IMR-90 (cell line): ENCODE data around the gene CCDC194. TPM values are rescaled to one million over a fixed set of nuclear protein-coding genes. Genes with fewer than 3 reads are reported as not detected.

Experiments
- ATAC-seq: fragments of 200-7000 bp; cut with Tn5 transposase; 2 replicates; pipeline ENCODE4 v1.9.1; 2020; ENCODE audit warnings: low read depth, mild to moderate bottlenecking, moderate library complexity
- BruUV-seq: library from RNA; stranded (reverse); fragments of 400-500 nt; replicated peaks from 2 replicates; lab custom pipeline; 2021; lab: Mats Ljungman, UMichigan
- CTCF ChIA-PET: fragments of 300-600 bp; formaldehyde crosslinking; extraction: SDS; loops from one replicate; lab custom pipeline; 2021; ENCODE audit warnings: antibody characterized with exemption; lab: Yijun Ruan, JAX
- POLR2A ChIA-PET: fragments of 300-600 bp; sonication (Branson Sonifier 250); formaldehyde crosslinking; loops from one replicate; lab custom pipeline; 2022; ENCODE audit warnings: antibody characterized with exemption; ENCODE audit not compliant: unreplicated experiment; lab: Charles Lee
- DNase-seq: peaks from one replicate; pipeline ENCODE4 v3.0.0; 2013
- H2AFZ ChIP-seq: replicated peaks from 2 replicates; pipeline ENCODE3; 2013; ENCODE audit warnings: low read length, mild to moderate bottlenecking; ENCODE audit not compliant: poor library complexity
- H2AK5ac ChIP-seq: 2 replicates; pipeline ENCODE4 v1.6.1; 2013; ENCODE audit warnings: low read depth, low read length, inconsistent platforms
- H2AK9ac ChIP-seq: replicated peaks from 2 replicates; pipeline ENCODE3; 2013; ENCODE audit warnings: mild to moderate bottlenecking, low read depth, low read length, moderate library complexity; ENCODE audit not compliant: poor library complexity
- H2BK120ac ChIP-seq: 2 replicates; pipeline ENCODE4 v1.6.1; 2013; ENCODE audit warnings: low read depth, low read length, inconsistent platforms
- H2BK15ac ChIP-seq: 3 replicates; pipeline ENCODE4 v1.6.1; 2013; ENCODE audit warnings: low read depth, low read length, inconsistent platforms
- H2BK20ac ChIP-seq: 2 replicates; pipeline ENCODE4 v1.6.1; 2013; ENCODE audit warnings: low read depth, mild to moderate bottlenecking, inconsistent platforms, low read length, moderate library complexity
- H2BK5ac ChIP-seq: 2 replicates; pipeline ENCODE4 v1.6.1; 2013; ENCODE audit warnings: mild to moderate bottlenecking, low read depth, low read length, inconsistent platforms; ENCODE audit not compliant: poor library complexity, severe bottlenecking
- H3K14ac ChIP-seq: replicated peaks from 2 replicates; pipeline ENCODE4 v1.6.1; 2013; ENCODE audit warnings: low read depth, low read length, inconsistent platforms
- H3K18ac ChIP-seq: 2 replicates; pipeline ENCODE4 v1.6.1; 2013; ENCODE audit warnings: low read depth, low read length, control low read depth
- H3K23ac ChIP-seq: 2 replicates; pipeline ENCODE4 v1.6.1; 2013; ENCODE audit warnings: low read depth, low read length, inconsistent platforms
- H3K27ac ChIP-seq: 2 replicates; pipeline ENCODE4 v1.5.1; 2013; ENCODE audit warnings: mild to moderate bottlenecking, control low read depth, low read length; ENCODE audit not compliant: insufficient read depth
- H3K27me3 ChIP-seq: 2 replicates; pipeline ENCODE4 v1.6.1; 2013; ENCODE audit warnings: low read length; ENCODE audit not compliant: control insufficient read depth, insufficient read depth
- H3K36me3 ChIP-seq: 2 replicates; pipeline ENCODE4 v1.6.1; 2013; ENCODE audit warnings: low read length, mixed read lengths; ENCODE audit not compliant: control insufficient read depth, insufficient read depth
- H3K4ac ChIP-seq: 2 replicates; pipeline ENCODE4 v1.6.1; 2013; ENCODE audit warnings: low read depth, low read length, inconsistent platforms
- H3K4me1 ChIP-seq: 2 replicates; pipeline ENCODE4 v1.6.1; 2013; ENCODE audit warnings: low read length, mixed read lengths; ENCODE audit not compliant: control insufficient read depth, insufficient read depth
- H3K4me2 ChIP-seq: 2 replicates; pipeline ENCODE4 v1.6.1; 2013; ENCODE audit warnings: low read depth, mild to moderate bottlenecking, control low read depth, low read length, moderate library complexity
- H3K4me3 ChIP-seq: 2 replicates; pipeline ENCODE4 v1.5.1; 2013; ENCODE audit warnings: low read depth, mild to moderate bottlenecking, control low read depth, low read length, moderate library complexity; ENCODE audit not compliant: insufficient read depth
- H3K56ac ChIP-seq: 2 replicates; pipeline ENCODE4 v1.6.1; 2013; ENCODE audit warnings: low read length, inconsistent platforms; ENCODE audit not compliant: insufficient read depth; ENCODE audit errors: extremely low read depth
- H3K79me1 ChIP-seq, 2 experiments: 2 replicates each; pipeline ENCODE4 v1.6.1; 2013; ENCODE audit warnings: low read length in 2 of 2, inconsistent platforms in 1 of 2, low read depth in 1 of 2
- H3K9ac ChIP-seq: 2 replicates; pipeline ENCODE4 v1.6.1; 2013; ENCODE audit warnings: low read depth, low read length, control low read depth
- H3K9me1 ChIP-seq: 2 replicates; pipeline ENCODE4 v1.6.1; 2013; ENCODE audit warnings: low read length, inconsistent platforms; ENCODE audit not compliant: insufficient read depth
- H3K9me3 ChIP-seq: 2 replicates; pipeline ENCODE4 v1.6.1; 2013; ENCODE audit warnings: low read length; ENCODE audit not compliant: control insufficient read depth, insufficient read depth
- H4K20me1 ChIP-seq: 2 replicates; pipeline ENCODE4 v1.6.1; 2013; ENCODE audit warnings: low read length, inconsistent platforms; ENCODE audit not compliant: insufficient read depth
- H4K5ac ChIP-seq: 2 replicates; pipeline ENCODE4 v1.6.1; 2013; ENCODE audit warnings: mild to moderate bottlenecking, low read depth, low read length, control low read depth
- H4K8ac ChIP-seq, 2 experiments: 2 replicates each; pipeline ENCODE4 v1.6.1; 2013; ENCODE audit warnings: low read depth in 2 of 2, low read length in 2 of 2, control low read depth in 1 of 2, inconsistent platforms in 1 of 2
- H4K91ac ChIP-seq: 2 replicates; pipeline ENCODE4 v1.6.1; 2013; ENCODE audit warnings: low read depth, low read length, inconsistent platforms; ENCODE audit not compliant: insufficient read depth
- CEBPB ChIP-seq: IDR thresholded peaks from 2 replicates; pipeline ENCODE4 v1.6.1; 2012; ENCODE audit warnings: low read depth, low read length, improper control_type of control experiment
- CHD1 ChIP-seq: IDR thresholded peaks from 2 replicates; pipeline ENCODE4 v1.6.1; 2012; ENCODE audit warnings: low read depth, low read length, improper control_type of control experiment
- ELK1 ChIP-seq: fragments of 150-350 bp; IDR thresholded peaks from 2 replicates; pipeline ENCODE4 v1.6.1; 2016; ENCODE audit warnings: low read depth, mild to moderate bottlenecking, low read length, moderate library complexity, borderline replicate concordance
- FOS ChIP-seq: fragments of 150-350 bp; IDR thresholded peaks from 2 replicates; pipeline ENCODE4 v1.6.1; 2016; ENCODE audit warnings: low read depth, low read length
- MAFK ChIP-seq: IDR thresholded peaks from 2 replicates; pipeline ENCODE4 v1.6.1; 2012; ENCODE audit warnings: low read depth, low read length, improper control_type of control experiment
- MAZ ChIP-seq: IDR thresholded peaks from 2 replicates; pipeline ENCODE4 v1.6.1; 2012; ENCODE audit warnings: low read depth, mild to moderate bottlenecking, low read length, improper control_type of control experiment, moderate library complexity, borderline replicate concordance
- MXI1 ChIP-seq: IDR thresholded peaks from 2 replicates; pipeline ENCODE4 v1.6.1; 2012; ENCODE audit warnings: low read depth, mild to moderate bottlenecking, low read length, moderate library complexity, borderline replicate concordance
- NFE2L2 ChIP-seq: fragments of 150-350 bp; IDR thresholded peaks from 2 replicates; pipeline ENCODE4 v1.6.1; 2016; ENCODE audit warnings: low read depth, mild to moderate bottlenecking, low read length
- POLR2A ChIP-seq: IDR thresholded peaks from 2 replicates; pipeline ENCODE4 v1.6.1; 2012; ENCODE audit warnings: mild to moderate bottlenecking, low read depth, low read length
- RAD21 ChIP-seq: IDR thresholded peaks from 2 replicates; pipeline ENCODE4 v1.6.1; 2012; ENCODE audit warnings: low read length, improper control_type of control experiment
- RCOR1 ChIP-seq: IDR thresholded peaks from 2 replicates; pipeline ENCODE4 v1.6.1; 2012; ENCODE audit warnings: mild to moderate bottlenecking, low read length, improper control_type of control experiment; ENCODE audit not compliant: insufficient replicate concordance
- WGBS, 2 experiments: methylation state at CpG; one replicate each; pipeline versions ENCODE4 v1.1.5 to v1.1.7; 2013; ENCODE audit warnings: missing lambda C conversion rate in 2 of 2; ENCODE audit not compliant: insufficient read length in 1 of 2; ENCODE audit errors: extremely low coverage in 2 of 2; 5-methylcytosine and 5-hydroxymethylcytosine counted together
- dilution Hi-C: fragments of 300-500 bp; cut with HindIII; formaldehyde crosslinking; loops from one replicate; pipeline ENCODE4 v1.14.3; 2018; ENCODE audit warnings: low sequenced_read_pairs; ENCODE audit not compliant: unreplicated experiment
- in situ Hi-C: fragments of 300-500 bp; cut with MboI; formaldehyde crosslinking; loops from 3 replicates; pipeline ENCODE4 v1.14.3; 2019; ENCODE audit warnings: low sequenced_read_pairs, inconsistent platforms, mixed read lengths
- intact Hi-C: fragments of 100-400 bp; cut with micrococcal nuclease; formaldehyde crosslinking; loops from 2 replicates; pipeline ENCODE4 v1.10.0; 2022
- polyA plus RNA-seq, 3 experiments: library from polyadenylated mRNA; depleted of rRNA; stranded (reverse); fragments of >200 nt; gene quantifications; 2 replicates each; pipeline ENCODE4 v1.2.3, GENCODE V29; 2012; ENCODE audit warnings: low replicate concordance in 1 of 3
- total RNA-seq: library from RNA; depleted of rRNA; stranded (reverse); fragments of >200 nt; gene quantifications from 2 replicates; pipeline ENCODE4 v1.2.3, GENCODE V29; 2012
- TF ChIP-seq, protein P1 (sequence below): conservative IDR thresholded peaks from 2 replicates; pipeline ENCODE4 v1.5.1; 2012; ENCODE audit warnings: mild to moderate bottlenecking, low read depth, low read length, improper control_type of control experiment

Gene CCDC194
- total and polyA plus RNA-seq, 2 of the 4 experiments (the other 2 are of a cell fraction): not detected

DNA sequence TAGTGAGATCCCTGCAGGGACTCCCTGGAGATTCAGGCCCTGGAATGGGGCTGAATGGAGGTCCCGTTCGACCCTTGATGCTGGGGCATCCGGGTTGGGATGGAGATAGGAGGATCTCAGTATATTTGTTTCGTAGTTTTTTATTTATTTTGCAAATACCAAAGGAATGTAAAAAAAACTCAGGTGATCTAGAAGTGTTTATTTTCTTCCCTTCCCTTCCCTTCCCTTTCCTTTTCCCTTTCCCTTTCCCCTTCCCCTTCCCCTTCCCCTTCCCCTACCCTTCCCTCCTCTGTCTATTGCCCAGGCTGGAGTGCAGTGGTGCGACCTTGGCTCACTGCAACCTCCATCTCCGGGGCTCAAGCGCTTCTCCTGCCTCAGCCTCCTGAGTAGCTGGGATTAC, 52.2 kb downstream of the CCDC194 start:
- Histone ChIP-seq H3K27ac (no peak overlapping the region), H3K27me3 (no peaks in the 10 kb centered on the region), H3K4me2 (no peak overlapping the region), H4K8ac (no peak overlapping the region), H3K79me1 (peaks cover 7 to 15% of the 10 kb centered on the region in 2 experiments; a peak in 3 of 4 replicates), H3K9me1 (no peaks in the 10 kb centered on the region), H3K9ac (no peak overlapping the region), H2AK9ac (no peak overlapping the region), H2AK5ac (no peak overlapping the region), H3K4me3 (no peak overlapping the region), H3K4me1 (peaks cover 4% of the 10 kb centered on the region), H3K14ac (no peak overlapping the region), H3K4ac (no peak overlapping the region), H3K23ac (no peak overlapping the region), H2BK120ac (no peak overlapping the region), H4K20me1 (no peaks in the 10 kb centered on the region), H2AFZ (no peak overlapping the region), H3K36me3 (peaks cover 5% of the 10 kb centered on the region; the same call in 1 of the 2 replicates), H2BK15ac (no peak overlapping the region), H4K91ac (no peak overlapping the region), H3K9me3 (no peaks in the 10 kb centered on the region), H4K5ac (no peak overlapping the region), H3K56ac (no peak overlapping the region), H2BK5ac (no peak overlapping the region), H2BK20ac (no peak overlapping the region), H3K18ac (no peak overlapping the region)
- ATAC-seq (no peak), DNase-seq (no peak)
- TF ChIP-seq FOS (no peak), RCOR1 (no peak), ELK1 (no peak), RAD21 (no peak), MAZ (no peak), CHD1 (no peak), MXI1 (no peak), CEBPB (no peak), POLR2A (no peak), MAFK (no peak), NFE2L2 (no peak)
- TF ChIP-seq, protein P1, sequence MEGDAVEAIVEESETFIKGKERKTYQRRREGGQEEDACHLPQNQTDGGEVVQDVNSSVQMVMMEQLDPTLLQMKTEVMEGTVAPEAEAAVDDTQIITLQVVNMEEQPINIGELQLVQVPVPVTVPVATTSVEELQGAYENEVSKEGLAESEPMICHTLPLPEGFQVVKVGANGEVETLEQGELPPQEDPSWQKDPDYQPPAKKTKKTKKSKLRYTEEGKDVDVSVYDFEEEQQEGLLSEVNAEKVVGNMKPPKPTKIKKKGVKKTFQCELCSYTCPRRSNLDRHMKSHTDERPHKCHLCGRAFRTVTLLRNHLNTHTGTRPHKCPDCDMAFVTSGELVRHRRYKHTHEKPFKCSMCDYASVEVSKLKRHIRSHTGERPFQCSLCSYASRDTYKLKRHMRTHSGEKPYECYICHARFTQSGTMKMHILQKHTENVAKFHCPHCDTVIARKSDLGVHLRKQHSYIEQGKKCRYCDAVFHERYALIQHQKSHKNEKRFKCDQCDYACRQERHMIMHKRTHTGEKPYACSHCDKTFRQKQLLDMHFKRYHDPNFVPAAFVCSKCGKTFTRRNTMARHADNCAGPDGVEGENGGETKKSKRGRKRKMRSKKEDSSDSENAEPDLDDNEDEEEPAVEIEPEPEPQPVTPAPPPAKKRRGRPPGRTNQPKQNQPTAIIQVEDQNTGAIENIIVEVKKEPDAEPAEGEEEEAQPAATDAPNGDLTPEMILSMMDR: no peak
- CTCF ChIA-PET: no interaction called here
- POLR2A ChIA-PET: no interaction called here
- dilution Hi-C loops (no loop called here), intact Hi-C loops (no loop called here), in situ Hi-C loops (no loop called here)
- no TSS peak for BruUV-seq
- 88% methylated on average over 1 of the region's 7 CpGs; no CpG with 5 or more reads in 1 of the 2 experiments for WGBS, 2 experiments
